Esophagus muscularis mucosa (tissue), 4 donors: ENCODE results near the gene HFE. TPM values are rescaled to one million over a fixed set of nuclear protein-coding genes. Genes with fewer than 3 reads are reported as not detected.

Source experiments
- DNase-seq: peaks from one replicate; pipeline ENCODE4 v3.0.0-alpha.2; 2017; ENCODE audit errors: extremely low spot score
- H3K27ac ChIP-seq, 4 donors: fragments of 200-600 bp; sonication (generic); replicated peaks in 1 of 4; 1 replicate in 3 of 4; 2 replicates in 1 of 4; pipeline ENCODE4 v1.5.1; 2016 to 2019; ENCODE audit warnings: mild to moderate bottlenecking in 1 of 4
- H3K27me3 ChIP-seq, 4 donors: fragments of 200-600 bp; sonication (generic); one replicate each; pipeline versions ENCODE4 v1.5.1 to v1.6.0; 2016 to 2019
- H3K36me3 ChIP-seq, 4 donors: fragments of 200-600 bp; sonication (generic); one replicate each; pipeline ENCODE4 v1.5.1; 2016 to 2019
- H3K4me1 ChIP-seq, 4 donors: fragments of 200-600 bp; sonication (generic); one replicate each; pipeline ENCODE4 v1.5.1; 2016 to 2019
- H3K4me3 ChIP-seq, 4 donors: fragments of 200-600 bp; sonication (generic); 1 replicate in 2 of 4; 2 replicates in 2 of 4; pipeline ENCODE4 v1.5.1; 2016 to 2019; ENCODE audit warnings: mild to moderate bottlenecking in 4 of 4, moderate library complexity in 1 of 4
- H3K9me3 ChIP-seq, 4 donors: fragments of 200-600 bp; sonication (generic); 1 replicate in 3 of 4; 2 replicates in 1 of 4; pipeline ENCODE4 v1.5.1; 2016 to 2019
- CTCF ChIP-seq, 3 experiments: fragments of 200-600 bp in 2 of 3; fragments of 450-650 bp in 1 of 3; sonication (generic) in 2 of 3; IDR thresholded peaks; one replicate each; pipeline ENCODE4 v1.5.1; 2017 to 2019; ENCODE audit warnings: antibody characterized with exemption in 3 of 3, mild to moderate bottlenecking in 2 of 3, moderate library complexity in 1 of 3
- EP300 ChIP-seq: sonication (generic); formaldehyde crosslinking; IDR thresholded peaks from one replicate; pipeline ENCODE4 v1.6.1; 2017; ENCODE audit warnings: antibody characterized with exemption
- POLR2A ChIP-seq: fragments of 450-650 bp; IDR thresholded peaks from one replicate; pipeline ENCODE4 v1.6.1; 2017; ENCODE audit warnings: antibody characterized with exemption, moderate library complexity, mild to moderate bottlenecking, low read depth
- POLR2AphosphoS5 ChIP-seq, 2 donors: sonication (generic); formaldehyde crosslinking; IDR thresholded peaks; one replicate each; pipeline ENCODE4 v1.6.1; 2017; ENCODE audit warnings: antibody characterized with exemption in 2 of 2
- WGBS: methylation state at CpG from one replicate; pipeline ENCODE4 v1.1.5; 2018; 5-methylcytosine and 5-hydroxymethylcytosine counted together
- intact Hi-C: fragments of 100-400 bp; cut with DNase I; formaldehyde crosslinking; loops from one replicate; pipeline ENCODE4 v1.15.1; 2023
- total RNA-seq, 4 donors: library from RNA; depleted of rRNA; stranded (reverse); fragments of >200 nt; gene quantifications; one replicate each; pipeline versions ENCODE4 v1.1.0 to v1.2.1, GENCODE V29; 2016

Gene HFE
- total RNA-seq, 4 donors from 2014 or later = 3.0 to 9.9 (median 6.5) TPM

- H3K4me3 ChIP-seq = no peak overlapping the region
- H3K27me3 ChIP-seq = no peaks in the 10 kb centered on the region
- H3K36me3 ChIP-seq = peaks cover 0 to 6% (median 3%) of the 10 kb centered on the region in 4 donors
- DNase-seq = no peak
- no peak overlapping the region for H3K27ac ChIP-seq
- peaks cover 7 to 16% (median 8%) of the 10 kb centered on the region in 4 donors for H3K4me1 ChIP-seq
- WGBS = 83% methylated on average over 5 of the region's 5 CpGs
- H3K9me3 ChIP-seq = no peaks in the 10 kb centered on the region
- TF ChIP-seq POLR2A (no peak), CTCF (IDR thresholded peaks at IDR 0.05) (no peak), EP300 (no peak), POLR2AphosphoS5 (IDR thresholded peaks at IDR 0.05) (no peak)
- intact Hi-C loops = no loop called here
Measured at GRCh38 chr6:26094036-26094435, 6.8 kb downstream of the HFE start.

- Histone ChIP-seq H3K27me3 (no peaks in the 10 kb centered on the region), H3K4me1 (peaks cover 0 to 6% (median 0%) of the 10 kb centered on the region in 4 donors), H3K4me3 (no peak overlapping the region), H3K27ac (no peak overlapping the region), H3K36me3 (no peaks in the 10 kb centered on the region), H3K9me3 (no peaks in the 10 kb centered on the region)
- no peak for DNase-seq
- intact Hi-C loops = loop anchor here (2.0 kb wide), 1 partner anchor 31 kb away; no protein-coding TSS in a partner anchor
- WGBS = 5% methylated on average over 5 of the region's 5 CpGs
- TF ChIP-seq CTCF (IDR thresholded peaks at IDR 0.05) (peak; percentile 82 to 92 (median 85)), POLR2A (no peak), POLR2AphosphoS5 (IDR thresholded peaks at IDR 0.05) (no peak), EP300 (no peak)
Measured at GRCh38 chr6:26097268-26097875, 10.1 kb downstream of the HFE start.

GRCh38 chr6:26103141-26103769, 16.0 kb downstream of the HFE start:
- Histone ChIP-seq H3K27ac (peak overlapping the region; percentile 83 to 92 (median 91)), H3K4me3 (peak overlapping the region; percentile 51 to 62 (median 61)), H3K36me3 (no peaks in the 10 kb centered on the region), H3K4me1 (peaks cover 10 to 16% (median 14%) of the 10 kb centered on the region in 4 donors), H3K9me3 (no peaks in the 10 kb centered on the region), H3K27me3 (no peaks in the 10 kb centered on the region)
- no peak for TF ChIP-seq POLR2AphosphoS5 (IDR thresholded peaks at IDR 0.05)
- intact Hi-C loops = loop anchor here (10.0 kb wide), 1 partner anchor 52 kb away; a partner anchor contains a TSS
- 11% methylated on average over 9 of the region's 9 CpGs for WGBS
- no peak for DNase-seq

GRCh38 chr6:26103770-26104456, 16.7 kb downstream of the HFE start:
- Histone ChIP-seq H3K9me3 (no peaks in the 10 kb centered on the region), H3K36me3 (no peaks in the 10 kb centered on the region), H3K4me3 (peak overlapping the region; percentile 51 to 62 (median 61)), H3K27ac (peak overlapping the region; percentile 83 to 92 (median 91)), H3K4me1 (peaks cover 10 to 16% (median 14%) of the 10 kb centered on the region in 4 donors), H3K27me3 (no peaks in the 10 kb centered on the region)
- DNase-seq = peak; percentile 98
- under 1% methylated on average over 36 of the region's 39 CpGs for WGBS
- intact Hi-C loops = loop anchor here (10.0 kb wide), 1 partner anchor 51 kb away; a partner anchor contains a TSS
- TF ChIP-seq CTCF (IDR thresholded peaks at IDR 0.05) (peak; percentile 17 to 54 (median 40)), EP300 (no peak), POLR2AphosphoS5 (IDR thresholded peaks at IDR 0.05) (peak; percentile 100), POLR2A (peak; percentile 96)
